NCI-H345 treated with DMSO at 0.1 percent for 48 hours (cell line): ENCODE results near the gene MOSMO.
"Not testable (repeated sequence)": the region's sequence is repeated elsewhere in the genome, so short reads cannot be mapped to it uniquely, and the experiment has no call there.

ENCODE experiments used
- DNase-seq: peaks from one replicate; lab custom pipeline; 2025; ENCODE audit not compliant: unreplicated experiment; lab: John Stamatoyannopoulos, UW

MOSMO gene

GRCh38 chr16:22002047-22002446 lies 5.9 kb upstream of the MOSMO start:
- not testable (repeated sequence) for DNase-seq

GRCh38 chr16:22003195-22003594 lies 4.7 kb upstream of the MOSMO start:
- DNase-seq, result no peak

GRCh38 chr16:22004341-22004740 lies 3.6 kb upstream of the MOSMO start:
- no peak for DNase-seq

DNA sequence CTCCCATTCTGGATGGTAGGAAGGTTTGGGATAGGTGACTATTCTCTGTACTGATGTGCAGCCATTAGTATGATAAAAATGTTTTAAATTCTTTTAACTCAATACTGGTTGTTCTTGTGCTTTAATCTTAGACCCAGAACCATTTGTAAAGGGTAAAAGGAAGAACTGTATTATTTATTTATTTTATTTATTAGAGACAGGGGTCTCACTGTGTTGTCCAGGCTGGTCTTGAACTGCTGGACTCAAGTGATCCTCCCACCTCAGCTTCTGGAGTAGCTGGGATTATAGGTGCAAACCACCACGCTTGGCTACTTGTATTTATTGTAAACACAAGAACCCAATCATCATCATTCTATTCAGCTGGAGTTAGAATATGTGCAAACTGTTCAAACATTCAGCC lies 2.2 kb upstream of the MOSMO start:
- no peak for DNase-seq

DNA sequence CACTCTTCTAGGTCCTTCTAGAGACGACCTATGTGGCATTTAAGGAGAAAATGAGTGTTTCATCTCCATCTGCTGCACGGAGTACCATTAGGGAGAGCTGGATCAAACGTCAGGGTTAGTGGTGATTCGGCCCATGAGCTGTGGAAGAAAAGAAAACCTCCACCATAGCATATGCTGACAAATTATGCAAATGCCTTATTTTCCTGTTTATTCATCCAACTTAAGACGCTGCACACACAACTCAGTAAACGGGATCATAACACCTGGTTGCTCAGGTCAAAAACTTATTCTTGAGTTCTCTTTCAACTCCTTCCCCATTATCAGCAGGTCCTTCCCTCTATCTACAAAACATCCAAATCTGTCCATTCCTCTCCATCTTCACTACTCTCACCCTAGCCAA lies 1.3 kb upstream of the MOSMO start:
- DNase-seq, result no peak

DNA sequence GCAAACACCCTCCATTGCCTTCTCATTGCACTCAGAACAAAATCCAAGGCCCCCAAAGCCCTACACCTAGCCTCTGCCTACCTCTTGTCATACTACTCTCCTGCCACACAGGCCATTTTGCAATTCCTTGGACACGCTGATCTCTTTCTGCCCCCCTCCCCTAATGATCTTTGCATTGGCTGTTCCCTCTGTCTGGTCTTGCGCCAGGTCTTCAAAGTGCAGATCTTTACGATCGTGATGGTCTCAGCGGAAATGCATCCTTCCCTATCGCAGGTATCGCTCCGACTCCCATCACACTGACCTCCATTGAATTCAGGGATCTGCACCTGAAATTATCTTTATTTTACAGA lies 777 bp upstream of the MOSMO start:
- no peak for DNase-seq

GRCh38 chr16:22008215-22009059 lies 526 bp downstream of the MOSMO start:
- DNase-seq, result no peak

GRCh38 chr16:22010902-22011301 lies 3.0 kb downstream of the MOSMO start:
- no peak for DNase-seq

DNA sequence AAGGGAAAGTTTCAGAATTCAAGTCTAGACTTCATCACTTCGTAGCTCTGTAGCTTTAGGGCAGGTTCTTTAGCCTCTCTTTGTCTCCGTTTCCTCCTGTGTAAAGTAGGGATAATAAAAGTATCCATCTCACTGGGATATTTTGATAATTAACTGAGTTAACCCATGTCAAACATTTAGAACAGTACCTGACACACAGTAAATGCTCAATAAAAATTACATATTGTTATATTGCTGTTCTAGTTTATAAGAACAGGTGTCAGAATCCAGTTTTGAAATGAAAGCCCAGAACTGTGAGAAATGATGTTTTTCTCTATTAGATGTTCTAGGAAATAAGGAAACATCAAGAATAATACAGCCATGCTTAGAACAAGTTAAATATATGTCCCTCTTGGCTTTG lies 4.3 kb downstream of the MOSMO start:
- no peak for DNase-seq

DNA sequence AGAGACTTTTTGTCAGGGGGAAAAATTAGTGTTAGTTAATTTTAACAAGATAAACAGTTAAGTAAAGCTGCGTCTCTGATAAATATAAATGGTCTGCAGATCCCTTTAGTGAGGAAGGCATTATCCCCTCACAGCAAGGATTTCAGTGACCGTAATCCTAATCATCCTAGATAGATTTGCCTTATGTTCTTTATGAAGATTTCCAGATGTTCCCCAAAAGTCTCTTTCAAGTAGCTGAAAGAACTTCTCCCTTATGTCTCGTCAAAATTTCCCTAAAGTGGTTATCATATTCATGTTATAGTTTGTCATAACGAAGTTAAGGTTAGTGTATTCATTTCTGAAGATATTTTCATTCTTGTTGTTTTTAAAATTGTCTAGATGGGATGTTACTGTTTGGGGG lies 5.6 kb downstream of the MOSMO start:
- no peak for DNase-seq

DNA sequence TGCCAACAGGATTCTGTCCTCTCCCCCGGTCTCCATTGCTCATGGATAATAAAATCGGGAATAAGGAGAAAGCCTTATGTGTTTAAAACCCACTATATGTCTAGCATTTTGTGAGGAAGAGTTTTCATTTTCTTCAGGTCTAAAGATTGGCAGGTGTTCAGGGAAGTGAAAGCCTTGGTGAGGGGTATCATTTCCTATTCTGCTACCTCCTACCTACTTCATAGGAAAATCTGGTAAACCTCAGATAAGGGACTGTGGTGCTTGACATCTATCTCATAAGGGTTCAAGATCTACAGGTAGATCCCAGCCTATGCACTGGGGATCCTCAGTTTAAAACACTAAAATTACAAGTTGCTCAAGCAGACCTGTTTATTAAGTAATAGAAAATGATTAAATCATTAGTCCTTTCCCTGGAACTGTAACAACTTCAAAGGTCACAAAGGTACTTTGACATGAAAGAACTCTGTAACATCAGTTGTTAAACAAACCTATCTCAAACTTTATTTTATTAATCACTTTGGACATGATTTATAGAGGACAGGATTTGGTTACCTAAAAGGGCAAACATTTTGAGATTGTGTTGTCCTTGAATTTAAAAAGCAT lies 6.5 kb downstream of the MOSMO start:
- no peak for DNase-seq

DNA sequence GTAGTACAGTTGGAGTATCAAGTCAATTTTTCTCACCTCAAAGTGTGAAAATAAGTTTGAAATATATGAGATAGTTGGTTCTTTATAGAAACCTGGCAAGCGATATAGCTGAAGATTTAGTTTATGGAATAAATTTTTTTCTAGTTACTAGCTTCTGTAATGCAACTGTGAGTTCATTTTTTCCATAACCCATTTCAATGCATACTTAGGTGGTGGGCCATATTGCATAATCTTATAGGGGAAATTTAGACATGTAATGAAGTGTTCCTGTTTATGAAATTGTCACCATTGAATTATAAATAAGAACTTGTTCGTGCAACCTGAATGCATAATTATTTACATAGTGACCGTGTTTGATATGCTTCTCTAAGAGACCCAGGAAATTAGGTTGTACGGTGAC lies 9.0 kb downstream of the MOSMO start:
- no peak for DNase-seq

DNA sequence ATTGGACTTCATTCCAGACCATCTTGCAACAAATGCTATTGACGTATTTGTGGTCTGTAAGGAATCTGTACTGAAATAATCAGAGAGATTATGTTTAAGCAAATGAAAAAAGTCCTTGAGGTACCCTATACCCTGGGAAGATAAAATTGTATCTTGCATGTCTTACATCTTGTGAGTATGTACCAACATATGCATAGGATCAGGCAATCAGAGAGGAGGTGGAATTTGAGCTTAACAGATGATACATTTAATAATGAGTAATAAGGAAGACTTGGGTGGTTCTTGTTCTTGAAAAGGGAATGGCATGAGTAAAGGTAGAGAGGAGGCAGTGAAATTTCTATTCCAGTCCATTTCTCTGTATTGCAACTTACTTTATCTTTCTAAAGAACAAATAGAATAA lies 10.6 kb downstream of the MOSMO start:
- no peak for DNase-seq

DNA sequence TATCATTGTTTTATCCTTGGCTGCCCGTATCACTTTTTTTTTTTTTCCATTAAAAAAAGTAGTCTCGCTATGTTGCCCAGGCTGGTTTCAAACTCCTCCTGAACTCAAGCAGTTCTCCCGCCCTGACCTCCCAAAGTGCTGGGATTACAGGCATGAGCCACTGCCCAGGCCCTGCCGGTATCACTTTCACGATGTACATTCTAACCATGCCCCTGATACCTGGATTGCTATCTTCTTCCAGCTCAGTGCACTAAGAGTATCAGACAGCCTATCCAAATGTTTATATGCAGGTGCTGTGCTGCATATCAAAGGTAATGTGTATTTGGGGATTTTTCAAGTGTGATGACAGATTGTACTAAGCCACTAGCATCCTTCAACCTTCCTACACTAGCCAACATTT lies 14.2 kb downstream of the MOSMO start:
- DNase-seq, result no peak

DNA sequence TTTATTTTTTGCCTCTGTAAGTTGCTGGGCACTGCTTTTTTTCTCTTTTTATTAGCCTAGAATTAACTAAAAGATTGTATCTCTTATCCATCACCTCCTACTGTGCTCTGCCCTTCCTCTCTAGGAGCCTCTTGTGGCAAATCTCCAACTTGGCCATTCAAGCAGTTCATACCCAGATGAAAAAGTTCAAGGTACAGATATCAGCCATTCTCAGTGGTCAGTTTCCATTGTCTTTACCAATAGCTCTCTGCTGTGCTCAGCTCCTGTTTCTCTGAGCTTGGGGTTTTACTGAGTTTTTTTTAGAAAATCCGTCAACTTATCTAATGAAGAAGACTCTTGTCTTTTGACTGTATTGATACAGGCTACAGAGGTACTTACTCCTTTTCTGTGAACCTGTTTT lies 15.6 kb downstream of the MOSMO start:
- no peak for DNase-seq

DNA sequence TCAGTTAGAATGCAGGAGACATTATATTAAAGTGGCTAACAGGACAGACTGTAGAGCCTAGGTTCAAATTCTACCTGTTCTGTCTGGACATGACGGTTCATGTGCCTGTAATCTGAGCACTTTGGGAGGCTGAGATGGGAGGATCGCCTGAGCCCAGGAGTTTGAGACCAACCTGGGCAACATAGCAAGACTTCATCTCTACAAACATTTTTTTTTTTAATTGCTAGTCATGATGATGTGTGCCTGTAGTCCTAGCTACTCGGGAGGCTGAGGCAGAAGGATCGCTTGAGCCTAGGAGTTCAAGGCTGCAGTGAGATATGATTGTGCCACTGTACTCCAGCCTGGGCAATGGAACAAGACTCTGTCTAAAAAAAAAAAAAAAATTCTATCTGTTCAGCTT lies 16.9 kb downstream of the MOSMO start:
- DNase-seq, result not testable (repeated sequence)

- no peak for DNase-seq
These were observed 19.7 kb downstream of the MOSMO start for GRCh38 chr16:22027633-22028032.

DNA sequence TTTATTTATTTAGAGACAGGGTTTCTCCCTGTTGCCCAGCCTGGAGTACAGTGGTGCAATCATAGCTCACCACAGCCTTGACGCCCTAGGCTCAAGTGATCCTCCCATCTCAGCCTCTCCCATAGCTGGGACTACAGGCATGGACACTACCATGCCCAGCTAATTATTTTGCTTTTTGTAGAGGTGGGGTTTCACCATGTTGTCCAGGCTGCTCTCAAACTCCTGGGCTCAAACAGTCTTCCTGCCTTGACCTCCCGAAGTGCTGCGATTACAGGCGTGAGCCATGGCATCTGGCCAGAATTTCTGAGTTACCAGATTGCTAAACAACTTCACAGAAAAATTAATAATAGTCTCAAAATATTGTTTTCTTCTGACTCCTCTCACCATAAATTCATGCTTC lies 21.7 kb downstream of the MOSMO start:
- no peak for DNase-seq

GRCh38 chr16:22030087-22030812 lies 22.3 kb downstream of the MOSMO start:
- DNase-seq, result no peak

DNA sequence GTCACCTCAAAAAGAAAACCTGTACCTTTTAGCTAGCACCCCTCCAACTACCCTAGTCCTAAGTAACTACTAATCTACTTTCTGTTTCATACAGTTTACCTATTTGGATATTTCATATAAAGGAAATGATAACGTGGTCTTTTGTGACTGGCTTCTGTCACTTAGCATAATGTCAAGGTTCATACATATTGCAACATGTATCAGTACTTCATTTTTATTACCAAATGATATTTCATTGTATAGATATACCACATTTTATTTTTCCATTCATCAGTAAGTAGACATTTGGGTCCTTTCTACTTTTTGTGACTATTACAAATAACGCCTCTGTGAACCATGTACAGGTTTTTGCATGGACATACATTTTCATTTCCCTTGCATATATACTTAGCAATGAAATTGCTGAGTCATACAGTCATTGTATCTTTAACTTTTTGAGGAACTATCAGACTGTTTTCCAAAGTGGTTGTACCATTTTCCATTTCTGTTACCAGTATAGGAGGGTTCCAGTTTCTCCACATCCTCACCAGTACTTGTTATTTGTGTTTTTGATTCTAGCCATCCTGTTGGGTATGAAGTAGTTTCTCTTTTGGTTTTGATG lies 23.7 kb downstream of the MOSMO start:
- DNase-seq, result no peak

- DNase-seq, result no peak
These were observed 26.6 kb downstream of the MOSMO start for GRCh38 chr16:22034503-22034902.

- no peak for DNase-seq
These were observed 27.2 kb downstream of the MOSMO start for GRCh38 chr16:22035153-22035552.
